SK-N-SH (cell line): ENCODE data around the gene PAPOLA.

ENCODE experiments used
- CTCF ChIP-seq: fragments of 200-600 bp; sonication (generic); IDR thresholded peaks from 2 replicates; pipeline ENCODE4 v1.6.1; 2017; ENCODE audit warnings: antibody characterized with exemption, mild to moderate bottlenecking, moderate library complexity
- EP300 ChIP-seq, 2 experiments: IDR thresholded peaks; 2 replicates each; pipeline versions ENCODE4 v1.4.0 to v1.6.1; 2012; ENCODE audit warnings: borderline replicate concordance in 1 of 2, low read depth in 1 of 2, low read length in 1 of 2
- GABPA ChIP-seq: IDR thresholded peaks from 2 replicates; pipeline ENCODE4 v1.4.0; 2012; ENCODE audit warnings: low read depth, mild to moderate bottlenecking
- MAX ChIP-seq: IDR thresholded peaks from 2 replicates; pipeline ENCODE4 v1.4.0; 2012; ENCODE audit warnings: low read depth
- MEF2A ChIP-seq: IDR thresholded peaks from 2 replicates; pipeline ENCODE4 v1.4.0; 2012; ENCODE audit warnings: low read depth, borderline replicate concordance
- MXI1 ChIP-seq: IDR thresholded peaks from 2 replicates; pipeline ENCODE4 v1.6.1; 2012; ENCODE audit warnings: mild to moderate bottlenecking, low read depth, low read length, improper control_type of control experiment
- NFIC ChIP-seq: IDR thresholded peaks from 2 replicates; pipeline ENCODE4 v1.4.0; 2012; ENCODE audit warnings: borderline replicate concordance
- PBX3 ChIP-seq: IDR thresholded peaks from 2 replicates; pipeline ENCODE4; 2012
- POLR2AphosphoS5 ChIP-seq: IDR thresholded peaks from 2 replicates; pipeline ENCODE4 v1.6.1; 2012; ENCODE audit warnings: low read depth, low read length
- RCOR1 ChIP-seq: fragments of 150-350 bp; IDR thresholded peaks from 2 replicates; pipeline ENCODE4 v1.6.1; 2017; ENCODE audit warnings: antibody characterized with exemption, low read length
- SIN3A ChIP-seq: IDR thresholded peaks from 2 replicates; pipeline ENCODE4 v1.6.1; 2012; ENCODE audit warnings: low read depth, mild to moderate bottlenecking, low read length, moderate library complexity, borderline replicate concordance
- SMC3 ChIP-seq: IDR thresholded peaks from 2 replicates; pipeline ENCODE4 v1.6.1; 2012; ENCODE audit warnings: low read depth, low read length, improper control_type of control experiment

GRCh38 chr14:96603350-96604255 lies 101.4 kb downstream of the PAPOLA start:
- TF ChIP-seq MXI1 (no peak), SMC3 (no peak), CTCF (no peak), NFIC (no peak), SIN3A (no peak), RCOR1 (no peak), PBX3 (no peak), EP300 (IDR thresholded peaks at IDR 0.05; ENCODE audit: borderline replicate concordance in 1 of 2, low read depth in 1 of 2, low read length in 1 of 2) (no peak), MEF2A (no peak), MAX (no peak), GABPA (no peak), POLR2AphosphoS5 (no peak)
